ENCODE data around the gene CDKL1.
"Not testable (repeated sequence)": the region's sequence is repeated elsewhere in the genome, so short reads cannot be mapped to it uniquely, and the experiment has no call there.

The CDKL1 gene

DNA sequence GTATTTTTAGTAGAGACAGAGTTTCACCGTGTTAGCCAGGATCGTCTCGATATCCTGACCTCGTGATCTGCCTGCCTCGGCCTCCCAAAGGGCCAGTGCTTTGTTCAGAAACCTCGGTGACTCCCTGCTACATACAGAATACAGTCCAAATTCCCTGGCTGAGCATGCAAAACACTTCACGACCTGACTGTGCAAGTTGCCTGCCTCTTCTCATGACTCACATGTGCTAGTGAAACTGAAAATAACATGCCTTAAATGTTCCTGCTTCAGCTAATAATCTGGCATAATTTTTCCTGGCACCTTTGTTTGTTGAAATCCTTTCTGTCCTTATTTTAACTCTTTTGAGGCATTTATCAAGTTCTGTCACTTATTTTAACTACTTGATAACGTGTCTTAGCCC is 76.4 kb downstream of the CDKL1 start:
- DNase-seq = no peak

DNA sequence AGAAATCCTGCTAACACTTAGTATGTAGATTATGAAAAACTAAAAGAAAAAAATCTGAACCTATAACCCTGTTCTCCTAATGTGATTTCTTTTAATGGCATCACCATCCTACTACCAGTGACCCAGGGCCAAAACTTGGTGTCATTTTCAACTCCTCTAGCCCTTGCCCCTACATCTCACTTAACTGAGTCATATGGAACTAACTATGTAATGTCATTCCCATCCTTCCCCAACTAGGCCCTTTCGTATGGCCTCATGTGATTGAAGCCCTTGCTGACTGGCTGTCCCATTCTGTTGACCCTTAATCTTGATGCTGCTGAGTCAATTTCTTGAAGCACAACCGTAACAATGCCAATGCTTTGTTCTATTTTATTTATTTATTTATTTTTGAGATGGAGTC is 77.0 kb downstream of the CDKL1 start:
- no peak for DNase-seq

DNA sequence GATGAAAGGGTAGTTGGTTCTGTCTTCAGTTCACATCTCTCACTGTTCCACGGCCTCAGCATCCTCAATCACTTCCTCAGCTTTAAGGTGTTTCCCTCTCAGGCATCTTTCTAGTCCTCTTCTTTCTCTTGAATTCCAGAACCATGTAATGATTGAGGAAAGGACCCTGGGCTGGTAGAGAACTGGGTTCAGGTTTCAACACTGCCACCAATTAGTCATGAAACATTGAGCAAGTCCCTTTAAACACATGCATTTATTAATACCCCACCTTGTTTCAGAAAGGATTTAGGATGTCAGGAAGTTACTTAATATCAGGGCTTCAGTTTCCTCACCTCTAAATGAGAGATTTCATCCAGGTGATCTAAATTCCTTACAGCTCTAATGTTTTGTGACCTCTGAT is 77.4 kb downstream of the CDKL1 start:
- DNase-seq = no peak

DNA sequence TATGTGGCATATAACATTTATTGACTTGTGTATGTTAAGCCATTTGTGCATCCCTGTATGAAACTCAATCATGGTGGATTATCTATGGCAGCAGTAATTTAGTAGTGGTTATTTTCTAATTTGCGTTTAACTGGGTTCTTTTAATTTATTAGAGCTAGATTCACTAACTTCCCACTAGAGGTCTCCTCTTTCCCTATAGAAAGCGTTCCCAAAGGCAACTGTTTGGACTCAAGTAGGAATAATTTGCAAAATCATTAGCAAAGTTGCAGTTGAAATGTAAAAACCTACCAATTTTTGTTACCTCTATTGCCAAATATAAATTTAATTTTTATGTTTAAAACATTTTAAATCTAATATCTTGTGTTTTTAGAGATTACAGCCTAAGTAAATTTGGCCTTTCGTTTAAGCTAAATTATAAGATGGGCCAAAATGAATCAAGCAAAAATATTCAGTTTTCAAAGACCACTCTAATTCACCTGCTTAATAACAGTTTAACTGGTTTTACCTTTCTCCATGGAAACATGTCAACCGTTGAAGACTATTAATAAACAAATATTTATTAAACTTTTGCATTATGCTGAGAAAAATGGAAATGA is 78.6 kb downstream of the CDKL1 start:
- no peak for DNase-seq

DNA sequence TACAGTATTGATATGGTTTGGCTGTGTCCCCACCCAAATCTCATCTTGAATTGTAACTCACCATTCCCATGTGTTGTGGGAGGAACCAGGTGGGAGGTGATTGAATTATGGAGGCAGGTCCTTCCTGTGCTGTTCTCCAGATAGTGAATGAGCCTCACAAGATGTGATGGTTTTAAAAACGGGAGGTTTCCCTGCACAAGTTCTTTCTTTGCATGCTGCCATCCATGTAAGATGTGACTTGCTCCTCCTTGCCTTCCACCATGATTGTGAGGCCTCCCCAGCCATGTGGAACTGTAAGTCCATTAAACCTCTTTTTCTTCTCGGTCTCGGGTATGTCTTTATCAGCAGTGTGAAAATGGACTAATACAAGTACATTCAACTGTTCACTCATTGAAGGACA is 82.6 kb downstream of the CDKL1 start:
- DNase-seq = not testable (repeated sequence)

DNA sequence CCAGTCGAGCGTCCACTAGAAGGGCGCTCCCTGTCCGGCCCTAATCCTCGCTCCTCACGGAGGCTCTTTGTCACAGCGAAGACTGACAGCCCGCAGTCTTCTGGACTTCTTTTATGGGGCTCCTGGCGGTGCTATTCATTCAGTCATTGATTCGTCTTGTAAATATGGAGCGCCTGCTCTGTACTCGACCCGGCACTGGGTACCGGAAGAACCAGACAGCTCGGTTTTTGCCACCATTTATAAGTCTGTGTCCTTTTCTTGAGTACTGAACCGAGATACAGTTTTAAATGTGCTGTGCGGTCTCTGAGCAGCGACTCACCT is 84.0 kb downstream of the CDKL1 start:
- no peak for DNase-seq

DNA sequence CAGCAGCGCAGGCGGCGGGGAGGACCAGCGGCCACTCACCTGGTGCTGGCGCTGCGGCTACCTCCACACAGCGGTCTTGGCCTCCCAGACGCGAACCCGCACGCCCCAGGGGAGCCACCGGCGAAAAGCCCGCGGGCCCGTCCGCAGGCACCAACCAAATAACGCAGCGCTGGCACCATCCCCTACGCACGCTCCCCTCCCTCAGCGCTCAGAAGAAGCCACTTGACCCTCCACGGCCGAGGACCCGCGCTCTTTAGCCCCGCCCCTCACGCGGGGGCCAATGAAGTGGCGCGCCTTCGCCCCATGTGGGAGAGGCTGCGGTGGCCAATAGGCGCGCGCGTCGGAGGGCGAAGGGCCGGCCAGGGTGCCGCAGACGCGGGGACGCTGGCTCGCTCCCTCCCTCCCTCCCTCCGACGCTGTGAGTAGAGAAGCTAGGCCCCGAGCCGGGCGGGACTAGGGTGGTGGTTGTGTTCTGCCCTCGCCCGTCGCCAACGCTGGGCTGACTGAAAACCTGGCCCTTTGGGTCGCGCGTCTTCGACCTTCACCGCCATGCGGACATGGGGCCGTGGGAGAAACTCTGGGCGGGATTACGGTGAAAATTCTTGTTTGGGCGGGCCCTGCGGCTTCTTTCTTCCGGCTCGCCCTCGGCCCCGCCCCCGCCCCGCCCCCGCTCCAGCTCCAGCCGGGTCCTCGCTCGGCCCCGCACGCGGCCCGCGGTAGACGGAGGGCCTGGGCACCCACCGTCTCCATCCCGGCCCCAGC is 84.5 kb downstream of the CDKL1 start, which contains the start of the genes DMAC2L and L2HGDH:
Gene DMAC2L (plus strand): TSS at position 353 of the 762 bp plus-strand sequence. CDS start 9,164 bp downstream, outside the sequence.
Gene L2HGDH (minus strand): TSS at position 258 of the 762 bp plus-strand sequence. CDS start 79 bp downstream, at position 179.
- DNase-seq = peak; percentile 87

DNA sequence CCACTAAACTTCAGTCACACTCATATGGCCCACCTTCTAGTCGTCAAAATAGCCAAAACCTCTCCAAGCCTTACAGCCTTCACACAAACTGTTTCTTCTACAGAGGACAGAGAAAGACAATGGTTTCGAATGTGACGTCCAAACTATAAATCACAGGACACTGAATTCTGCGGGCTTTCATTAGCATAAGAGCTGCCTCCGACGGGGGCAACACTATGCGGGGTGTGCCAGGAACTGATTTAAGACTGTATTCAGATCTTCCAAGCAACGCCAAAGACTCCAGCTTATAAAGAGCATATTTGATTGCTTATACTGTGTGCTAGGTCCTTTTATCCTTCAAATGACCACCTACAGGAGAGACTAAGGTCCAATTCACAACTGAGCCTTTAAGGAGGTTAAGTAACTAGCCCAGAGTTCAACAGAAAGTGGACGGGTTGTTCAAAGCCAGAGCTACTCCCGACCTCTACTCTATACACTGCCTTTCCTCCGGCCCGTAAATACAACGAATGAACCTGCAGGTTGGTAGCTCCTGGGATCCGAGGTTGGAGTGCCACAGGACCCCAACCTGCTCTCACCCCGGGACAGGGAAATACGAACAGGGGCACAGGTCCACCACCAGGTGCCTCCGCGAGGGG is 85.2 kb downstream of the CDKL1 start:
- no peak for DNase-seq

DNA sequence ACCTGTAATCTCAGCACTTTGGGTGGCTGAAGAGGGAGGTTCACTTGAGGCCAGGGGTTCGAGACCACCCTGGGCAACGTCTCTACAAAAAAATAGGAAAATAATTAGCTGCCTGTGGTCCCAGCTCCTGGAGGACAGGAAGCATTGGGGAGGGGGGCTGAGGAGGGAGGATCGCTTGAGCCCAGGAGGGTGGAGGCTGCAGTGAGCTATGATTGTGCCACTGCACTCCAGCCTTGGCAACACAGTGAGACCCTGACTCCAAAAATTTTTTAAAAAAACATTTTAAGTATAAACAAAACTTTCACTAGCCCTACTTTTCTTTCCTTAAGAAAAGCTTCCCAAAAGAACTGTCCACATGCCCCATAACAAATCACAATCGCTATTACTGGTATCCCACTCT is 86.2 kb downstream of the CDKL1 start:
- DNase-seq = no peak

DNA sequence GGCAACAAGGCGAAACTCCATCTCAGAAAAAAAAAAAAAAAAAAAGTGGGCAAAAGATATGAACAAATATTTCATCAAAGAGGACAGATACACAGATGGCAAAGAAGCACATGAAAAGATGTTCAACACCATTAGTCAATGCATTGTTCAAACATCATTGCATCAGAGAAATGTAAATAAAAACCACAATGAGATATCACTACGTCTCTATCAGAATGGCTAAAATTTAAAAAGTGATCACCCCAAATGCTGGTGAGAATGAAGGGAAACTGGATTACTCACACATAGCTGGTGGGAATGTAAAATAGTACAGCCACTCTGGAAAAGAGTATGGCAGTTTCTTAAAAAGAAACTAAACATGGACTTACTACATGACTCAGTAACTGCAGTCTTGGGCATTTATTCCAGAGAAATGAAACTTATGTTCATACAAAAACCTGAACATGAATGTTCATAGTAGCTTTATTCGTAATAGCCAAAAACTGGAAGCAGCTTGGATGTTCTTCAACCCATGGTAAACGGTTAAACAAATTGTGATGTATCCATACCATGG is 88.2 kb downstream of the CDKL1 start:
- no peak for DNase-seq

DNA sequence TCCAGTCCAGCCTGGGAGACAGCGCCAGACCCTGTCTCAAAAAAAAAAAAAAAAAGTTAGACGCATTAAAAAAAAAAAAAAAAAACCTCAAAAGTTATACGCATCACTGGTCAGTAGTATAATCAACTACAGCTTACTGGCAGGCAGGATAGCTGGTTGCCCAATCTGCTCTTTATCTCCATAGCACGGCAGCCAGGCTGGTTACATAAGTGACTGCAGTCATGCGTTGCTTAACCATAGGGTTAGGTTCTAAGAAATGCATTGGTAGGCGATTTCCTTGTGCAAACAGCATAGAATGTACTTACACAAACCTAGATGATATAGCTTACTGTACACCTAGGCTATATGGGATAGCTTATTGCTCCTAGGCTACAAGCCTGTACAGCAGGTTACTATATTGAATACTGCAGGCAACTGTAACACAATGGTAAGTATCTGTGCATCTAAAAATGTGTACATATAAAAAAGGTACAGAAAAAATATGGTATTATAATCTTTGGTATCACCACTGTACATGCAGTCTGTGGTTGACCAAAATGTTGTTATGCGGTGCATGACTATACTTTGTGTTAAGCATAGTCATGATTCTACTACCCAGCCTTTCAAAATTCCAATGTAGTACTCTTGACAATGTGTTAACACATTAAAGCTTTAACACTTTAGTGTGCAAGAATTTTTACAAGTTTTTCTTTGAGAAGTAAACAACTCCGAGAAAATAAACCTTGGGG is 92.8 kb downstream of the CDKL1 start:
- no peak for DNase-seq

DNA sequence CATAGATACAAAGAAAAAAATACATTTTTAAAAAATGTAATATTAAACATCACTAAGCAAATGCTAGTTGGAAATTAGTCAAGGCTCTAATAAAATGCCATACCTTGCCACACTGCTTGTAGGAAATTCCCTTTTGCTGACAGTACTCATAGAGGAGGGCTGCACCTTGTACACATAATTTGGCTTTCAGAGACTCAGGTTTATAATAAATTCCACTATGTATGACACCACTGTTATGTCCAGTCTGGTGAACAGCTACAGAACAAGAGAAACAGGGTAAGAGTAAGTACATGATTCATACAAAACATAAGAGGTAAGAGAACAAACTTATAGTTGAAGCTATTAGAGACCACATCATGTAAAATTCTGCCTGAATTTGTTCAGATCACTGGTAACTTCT is 94.8 kb downstream of the CDKL1 start:
- no peak for DNase-seq

DNA sequence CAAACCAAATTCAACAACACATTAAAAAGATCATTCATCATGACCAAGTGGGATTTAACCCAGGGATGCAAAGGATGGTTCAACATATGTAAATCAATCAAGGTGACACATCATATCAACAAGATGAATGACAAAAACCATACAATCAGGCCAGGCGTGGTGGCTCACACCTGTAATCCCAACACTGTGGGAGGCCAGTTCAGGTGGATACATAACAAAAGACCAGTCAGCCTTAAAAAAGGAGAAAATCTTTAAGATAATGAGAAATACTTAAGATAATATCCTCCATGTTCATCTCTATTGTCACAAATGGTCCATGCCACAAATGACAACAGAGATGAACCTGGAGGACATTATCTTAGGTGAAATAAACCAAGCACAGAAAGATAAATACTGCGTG is 97.1 kb downstream of the CDKL1 start:
- DNase-seq = no peak

DNA sequence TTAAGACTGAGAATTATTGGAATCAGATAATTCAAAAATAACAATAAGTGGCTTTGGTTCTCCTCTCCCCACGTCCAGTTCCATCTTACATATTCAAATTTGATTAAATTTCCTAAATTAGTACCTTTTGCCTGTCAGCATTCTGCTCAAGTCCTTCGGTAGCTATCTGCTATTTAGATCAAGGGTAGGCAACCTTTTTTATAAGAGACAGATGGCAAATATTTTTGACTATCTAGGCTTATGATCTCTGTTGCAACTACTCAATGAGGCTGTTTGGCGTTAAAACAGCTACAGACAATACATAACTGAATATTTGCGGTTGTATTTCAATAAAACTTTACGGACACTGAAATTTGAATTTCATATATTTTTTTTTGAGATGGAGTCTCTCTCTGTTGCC is 106.4 kb downstream of the CDKL1 start:
- no peak for DNase-seq

DNA sequence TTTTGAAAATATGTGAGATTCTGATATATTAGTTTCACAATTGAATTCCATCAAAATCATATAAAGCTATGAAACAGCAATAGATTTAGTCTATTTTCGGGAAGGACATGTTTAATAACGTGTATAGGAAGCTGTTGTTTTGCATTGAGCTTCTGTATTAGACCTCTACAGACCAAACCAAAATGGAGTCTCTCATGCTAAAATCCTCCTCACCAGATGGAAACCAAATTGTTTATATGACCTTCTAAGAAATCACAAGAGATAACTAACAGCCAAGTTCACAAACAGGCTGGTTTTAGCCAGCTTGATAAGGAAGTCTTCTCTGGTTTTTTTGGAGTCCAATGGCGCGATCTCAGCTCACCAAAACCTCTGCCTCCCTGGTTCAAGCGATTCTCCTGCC is 108.5 kb downstream of the CDKL1 start:
- no peak for DNase-seq

DNA sequence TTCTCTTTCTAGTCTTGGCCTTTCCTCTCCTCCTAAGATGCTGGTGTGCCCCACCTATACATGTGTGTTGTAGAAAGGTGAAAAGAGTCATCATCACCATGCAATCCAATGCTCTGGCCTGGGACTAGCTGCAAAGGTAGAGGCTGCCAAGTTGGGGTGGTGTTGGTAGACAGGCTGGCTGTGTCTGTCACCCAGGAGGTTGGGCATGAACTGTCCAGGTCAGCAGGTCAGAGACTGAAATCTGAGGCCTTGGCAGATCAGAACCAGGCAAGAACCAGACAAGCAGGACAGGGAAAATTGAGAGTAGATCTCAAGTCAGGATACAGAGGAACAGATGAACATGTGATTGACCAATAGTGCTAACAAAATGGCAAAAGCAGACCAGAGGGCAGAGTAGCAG is 110.8 kb downstream of the CDKL1 start:
- DNase-seq = no peak
